GM21576 (cell line): ENCODE data around the gene BRWD1.

Experiments
- ATAC-seq: cut with Tn5 transposase; IDR thresholded peaks from one replicate; pipeline ENCODE4 v1.9.1; 2021; ENCODE audit warnings: mild to moderate bottlenecking, moderate library complexity; ENCODE audit not compliant: unreplicated experiment

The BRWD1 gene

DNA sequence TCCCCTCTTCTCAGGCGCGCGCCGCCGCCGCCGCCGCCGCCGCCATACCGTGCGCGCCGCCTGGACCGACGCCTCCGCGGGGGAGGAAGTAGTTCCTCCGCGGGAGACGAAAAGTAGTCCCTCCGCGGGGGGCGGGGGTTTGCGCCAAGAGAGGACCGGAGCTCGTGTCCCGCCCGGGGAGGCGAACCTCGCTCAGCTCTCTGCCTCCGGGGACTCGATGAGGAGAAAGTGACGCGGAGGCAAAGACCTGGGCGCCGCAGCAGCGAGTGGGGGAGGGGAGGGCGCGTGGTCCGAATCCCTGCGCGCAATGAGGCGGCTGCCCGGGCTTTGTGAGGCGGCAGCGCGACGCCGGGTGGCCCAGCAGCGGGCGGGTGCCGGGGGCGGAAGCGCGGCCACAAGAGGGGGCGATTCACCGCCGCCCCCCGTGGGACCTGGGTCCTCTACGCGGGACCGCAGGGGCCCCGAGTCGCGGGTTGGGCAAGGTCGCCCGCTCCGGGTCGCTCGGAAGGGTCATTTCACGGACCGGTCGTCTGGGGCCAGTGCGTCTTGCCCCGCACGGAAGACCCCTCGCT, at the start of gene BRWD1:
BRWD1 (minus strand) TSS at position 62 of the 572 bp plus-strand sequence. CDS start 141 bp downstream, outside the sequence.
- ATAC-seq: peak; percentile 38

DNA sequence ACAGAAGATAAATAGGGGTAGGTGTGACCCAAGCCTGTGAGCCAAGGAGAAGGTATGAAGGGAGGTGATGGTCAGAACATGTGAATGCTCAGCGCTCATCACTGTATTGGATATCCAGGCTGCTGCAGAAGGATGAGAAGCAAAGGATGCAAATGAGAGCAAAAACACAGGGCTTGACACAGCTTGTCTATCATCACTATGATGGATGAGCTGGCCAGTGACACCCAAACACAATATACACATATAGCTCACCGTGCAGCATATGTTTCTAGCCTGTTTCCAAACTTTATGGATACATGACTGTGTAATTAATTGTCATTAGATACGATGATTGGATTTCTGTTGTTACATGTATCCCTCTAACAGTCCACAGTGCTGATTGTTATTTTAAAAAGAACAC, 49.3 kb upstream of the BRWD1 start:
- no peak for ATAC-seq

DNA sequence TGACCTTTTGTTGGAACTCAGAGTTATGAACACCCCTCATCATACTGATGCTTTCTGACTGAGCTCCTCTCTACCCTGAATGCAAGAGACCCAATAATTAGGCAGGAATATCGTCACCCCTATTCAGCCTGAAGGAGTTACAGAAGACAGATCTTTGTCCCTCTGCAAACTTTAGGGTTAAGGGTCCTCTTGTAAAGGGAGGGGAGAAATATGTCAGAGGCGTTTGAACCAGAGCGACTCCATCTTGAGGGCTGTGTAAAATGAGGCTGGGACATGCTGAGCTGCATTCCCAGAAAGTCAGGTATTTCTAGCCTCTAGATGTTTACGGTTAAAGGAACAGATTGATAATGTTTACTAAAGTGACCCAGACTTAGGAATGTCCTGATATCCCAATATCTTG, 46.0 kb upstream of the BRWD1 start:
- no peak for ATAC-seq

DNA sequence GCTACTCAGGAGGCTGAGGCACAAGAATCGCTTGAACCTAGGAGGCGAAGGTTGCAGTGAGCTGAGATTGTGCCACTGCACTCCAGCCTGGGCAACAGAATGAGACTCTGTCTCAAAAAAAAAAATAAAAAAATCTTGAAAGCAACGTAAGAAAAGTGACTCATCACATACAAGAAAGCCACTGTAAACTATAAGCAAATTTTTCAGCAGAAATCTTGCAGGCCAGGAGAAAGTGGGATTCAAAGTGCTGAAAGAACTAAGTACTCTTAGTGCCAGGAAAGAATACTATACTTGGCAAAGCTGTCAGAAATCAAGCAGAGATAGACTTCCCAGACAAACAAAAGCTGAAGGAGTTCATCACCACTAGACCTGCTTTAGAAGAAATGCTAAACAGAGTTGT, 39.9 kb upstream of the BRWD1 start:
- ATAC-seq: no peak

DNA sequence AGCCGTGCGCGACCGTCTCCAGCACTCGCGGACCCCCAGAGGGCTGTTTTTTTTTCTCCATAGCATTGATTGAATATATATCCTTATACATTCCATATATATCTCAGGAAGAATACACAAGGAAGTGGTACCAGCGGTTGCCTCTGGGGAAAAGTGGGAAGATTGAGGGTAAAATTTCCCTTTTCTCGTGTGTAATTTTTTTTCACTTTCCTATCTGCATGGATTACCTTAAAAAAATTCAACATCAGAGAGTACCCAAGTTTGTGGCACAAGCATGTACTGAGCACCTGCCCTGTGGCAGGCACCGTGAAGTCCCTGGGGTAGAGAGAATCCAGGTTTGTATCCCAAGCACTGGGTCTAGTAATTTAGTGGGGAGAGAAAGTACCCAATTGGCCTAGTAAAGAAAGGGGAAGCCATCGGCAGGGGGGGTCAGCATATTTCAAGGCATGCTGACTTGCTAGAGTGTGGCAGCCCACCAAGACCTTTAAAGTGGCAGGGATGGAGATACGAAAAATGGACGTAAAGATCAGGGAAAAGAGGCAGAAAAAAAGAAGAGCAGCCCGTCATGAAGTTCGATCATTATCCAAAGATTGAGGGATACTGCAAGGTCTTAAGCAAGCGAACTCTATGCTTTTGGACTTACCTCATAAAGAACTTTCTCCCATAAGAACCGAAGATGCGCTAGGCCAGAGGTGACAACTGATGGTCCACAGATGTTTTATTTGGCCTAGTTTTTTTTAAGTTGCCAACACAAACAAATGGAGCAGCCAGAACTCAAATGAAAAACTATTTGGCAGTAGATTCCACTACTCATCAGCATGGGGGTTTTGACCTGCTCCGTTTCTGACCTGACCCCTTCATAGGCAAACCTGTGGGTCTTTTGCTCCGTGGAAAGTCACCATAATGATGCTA, 36.9 kb upstream of the BRWD1 start:
- ATAC-seq: no peak

DNA sequence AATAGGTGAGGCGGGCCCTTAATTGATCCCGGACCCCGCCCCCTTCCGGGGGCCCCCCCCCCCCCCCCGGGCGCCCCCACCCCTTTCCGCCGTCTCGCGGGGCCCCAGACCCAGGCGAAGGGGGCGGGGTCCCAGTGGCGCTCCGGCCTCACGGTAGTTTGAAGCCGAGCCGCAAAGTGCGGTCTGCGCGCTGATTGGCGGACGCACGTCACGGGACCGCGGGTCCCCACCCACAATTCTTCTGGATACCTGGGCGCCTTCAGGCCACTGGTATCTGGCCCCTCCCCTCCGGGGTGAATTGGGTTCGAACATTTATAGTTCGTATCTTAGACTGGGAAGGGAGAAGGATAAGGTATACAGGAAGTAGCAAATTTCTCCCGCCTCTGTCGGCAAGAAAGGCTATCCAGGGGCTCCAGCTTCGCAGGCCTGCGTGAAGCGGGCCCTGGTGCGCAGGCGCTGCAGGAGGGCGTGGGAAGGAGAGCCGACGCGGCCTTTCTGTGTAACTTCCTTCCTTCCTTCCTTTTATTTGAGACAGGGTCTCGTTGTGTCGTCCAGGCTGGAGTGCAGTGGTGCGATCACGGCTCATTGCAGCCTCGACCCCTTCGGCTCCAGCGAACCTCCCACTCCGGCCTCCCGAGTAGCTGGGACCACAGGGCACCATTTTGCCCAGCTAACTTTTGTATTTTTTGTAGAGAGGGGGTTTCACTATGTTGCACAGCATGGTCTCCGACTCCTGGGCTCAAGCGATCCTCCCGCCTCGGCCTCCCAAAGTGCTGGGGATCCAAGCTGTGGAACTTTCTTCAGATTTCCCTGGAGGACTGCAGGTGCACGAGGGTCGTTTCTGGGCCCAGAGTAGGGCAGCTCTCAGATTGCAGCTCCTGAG, 36.0 kb upstream of the BRWD1 start:
- peak; percentile 81 for ATAC-seq

DNA sequence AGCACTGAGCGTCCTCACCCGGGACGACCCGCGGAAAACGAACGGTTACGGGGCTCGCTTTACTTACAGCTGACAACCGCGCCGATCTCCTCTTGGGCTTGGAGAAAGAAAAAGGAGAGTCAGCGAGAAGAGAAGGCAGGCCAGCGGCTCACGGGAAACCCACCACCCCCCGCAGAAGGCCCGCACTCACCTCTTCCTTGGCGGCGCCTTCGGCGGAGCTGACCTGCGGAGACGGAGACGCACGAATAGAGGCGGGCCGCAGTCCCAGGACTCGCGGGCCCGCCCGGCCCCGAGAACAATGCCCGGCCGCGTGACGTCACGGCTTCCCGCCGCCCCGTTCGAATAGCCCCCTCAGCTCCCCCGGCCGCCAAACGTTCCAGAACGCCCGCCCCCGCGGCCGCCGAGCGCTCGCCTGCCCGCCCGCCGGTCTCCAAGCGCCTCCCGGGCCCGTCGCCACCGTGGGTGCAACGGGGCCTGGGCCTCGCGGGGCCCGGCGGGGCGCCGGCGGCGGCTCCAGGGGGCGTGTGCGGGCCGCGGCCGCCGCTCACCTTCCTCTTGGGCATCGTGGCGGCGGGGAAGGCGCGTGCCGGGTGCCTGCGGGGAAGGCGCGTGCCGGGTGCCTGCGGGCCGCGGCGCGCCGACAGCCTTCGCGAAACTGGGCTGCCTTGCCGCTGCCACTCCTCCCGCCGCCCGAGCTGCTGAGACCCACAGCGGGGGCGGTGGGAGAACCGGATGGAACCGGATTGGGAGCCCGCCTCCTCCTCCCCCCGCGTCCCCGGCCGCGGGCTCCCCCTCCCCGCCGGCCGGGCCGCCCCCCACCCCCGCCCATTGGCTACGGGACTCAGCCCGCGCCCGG, 35.2 kb upstream of the BRWD1 start, which contains the start of gene HMGN1:
HMGN1 (minus strand) TSS at position 734 of the 856 bp plus-strand sequence; CDS start at position 563, 171 bp downstream.
- ATAC-seq: peak; percentile 44

DNA sequence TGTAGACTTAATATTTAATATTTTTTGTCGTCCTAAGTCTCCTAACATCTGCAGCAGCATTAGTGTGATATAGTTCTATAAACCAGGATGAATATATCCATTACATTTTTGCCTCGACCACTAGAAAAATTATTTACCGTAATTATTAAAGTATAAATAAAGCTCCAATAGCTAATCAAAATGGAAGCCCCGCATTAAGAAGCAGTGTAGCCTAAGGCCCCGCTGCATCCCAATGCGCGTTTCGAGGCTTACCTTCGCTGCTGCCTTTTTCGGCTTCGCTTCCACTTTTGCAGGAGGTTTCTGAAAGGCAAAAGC, 34.6 kb upstream of the BRWD1 start:
- ATAC-seq: peak; percentile 4

DNA sequence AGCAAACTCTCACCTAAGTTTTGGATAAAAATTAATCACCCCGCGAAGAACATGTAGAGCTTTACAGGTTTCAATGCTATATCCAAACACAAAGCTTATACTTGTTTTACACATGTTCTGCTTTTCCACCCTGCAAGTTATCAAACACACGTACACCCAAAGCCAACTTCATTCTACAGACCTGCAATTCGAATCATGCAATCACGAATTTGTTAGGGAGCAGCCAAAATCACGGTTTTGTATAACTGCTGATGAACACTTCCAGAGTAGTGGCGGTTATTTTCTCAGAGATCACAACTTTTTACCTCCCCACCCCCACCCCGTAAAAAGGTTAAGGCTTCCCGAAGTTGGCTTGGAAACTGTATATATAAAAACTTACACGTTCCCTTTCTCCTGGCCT, 34.1 kb upstream of the BRWD1 start:
- no peak for ATAC-seq

DNA sequence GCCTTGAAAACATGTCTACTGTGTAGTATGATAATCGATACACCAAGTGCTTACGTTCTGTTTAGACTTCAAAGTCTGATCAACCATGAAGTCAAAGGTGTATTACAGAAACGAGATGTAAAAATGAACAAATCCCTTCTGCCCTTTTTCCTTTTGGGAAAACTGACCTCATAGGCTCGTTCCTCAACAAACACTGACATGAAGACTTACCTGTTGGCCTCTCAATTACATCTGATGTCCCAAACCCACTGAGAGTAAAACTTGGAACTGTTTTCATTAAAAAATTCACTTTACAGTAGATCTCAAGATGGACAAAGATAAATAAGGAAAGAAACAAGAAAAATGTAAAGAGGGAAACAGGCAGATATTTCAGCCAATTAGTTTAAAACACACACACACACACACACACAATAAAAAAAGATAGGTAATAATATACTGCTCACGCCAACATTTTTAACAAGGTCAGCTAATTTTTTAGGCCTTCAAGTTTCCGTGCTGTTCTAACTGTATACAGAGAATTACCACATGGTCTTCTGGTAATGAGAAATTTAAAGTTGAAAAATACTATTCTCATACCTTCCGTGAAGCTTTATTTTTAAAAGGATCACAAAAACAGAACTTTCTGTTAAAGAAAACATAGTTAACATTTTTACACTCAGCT, 33.4 kb upstream of the BRWD1 start:
- no peak for ATAC-seq

DNA sequence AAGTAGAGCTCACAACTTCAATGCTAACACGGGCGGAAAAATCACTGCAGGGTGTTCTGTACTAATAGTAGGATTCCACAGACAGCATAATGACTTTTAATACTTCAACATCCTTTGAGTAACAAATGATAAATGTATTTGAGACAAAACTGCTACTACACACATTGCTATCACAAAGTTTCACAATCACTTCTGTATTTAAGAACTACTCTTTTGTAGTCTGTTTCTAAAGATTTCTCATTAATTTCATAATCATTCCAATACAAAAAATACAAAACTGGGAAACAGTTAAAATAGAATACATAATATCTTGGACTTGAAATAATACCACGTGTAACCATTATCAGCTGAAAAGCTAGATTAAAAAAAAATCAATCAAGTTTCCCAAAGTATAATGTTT, 32.8 kb upstream of the BRWD1 start:
- ATAC-seq: no peak

DNA sequence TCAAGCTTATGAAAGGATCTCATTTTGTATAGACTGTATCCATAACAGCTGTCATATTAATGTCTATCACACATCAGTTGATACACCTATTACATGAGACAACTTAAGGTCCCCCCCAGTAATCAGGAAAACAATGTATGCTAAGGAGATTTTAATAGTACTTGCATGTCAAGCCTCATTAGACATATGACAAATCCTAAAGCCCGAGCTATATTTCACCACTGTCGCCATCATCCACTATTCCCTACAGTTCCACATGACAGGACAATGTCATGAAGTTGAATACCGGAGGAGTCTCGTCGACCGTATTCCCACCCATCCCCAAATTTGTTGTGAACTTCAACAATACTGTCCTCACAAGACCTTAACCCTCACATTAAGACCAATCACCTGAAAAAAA, 32.0 kb upstream of the BRWD1 start:
- ATAC-seq: no peak

DNA sequence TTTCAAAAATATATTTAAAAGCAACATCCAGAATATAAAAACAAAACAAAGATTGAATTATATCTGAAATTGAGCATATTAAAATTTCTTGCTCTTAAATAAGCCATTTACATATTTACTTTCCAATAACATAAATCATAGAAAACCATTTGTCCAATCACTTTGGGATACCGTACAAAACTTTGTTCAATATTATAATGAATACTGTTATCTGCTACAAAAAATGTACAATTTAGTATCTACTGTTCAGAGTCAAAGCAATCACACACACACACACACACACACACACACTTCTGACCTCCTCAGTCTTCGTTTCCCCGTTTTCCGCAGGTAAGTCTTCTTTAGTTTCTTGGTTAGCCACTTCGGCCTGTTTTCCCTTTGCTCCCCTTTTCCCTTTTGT, 31.4 kb upstream of the BRWD1 start:
- ATAC-seq: no peak

DNA sequence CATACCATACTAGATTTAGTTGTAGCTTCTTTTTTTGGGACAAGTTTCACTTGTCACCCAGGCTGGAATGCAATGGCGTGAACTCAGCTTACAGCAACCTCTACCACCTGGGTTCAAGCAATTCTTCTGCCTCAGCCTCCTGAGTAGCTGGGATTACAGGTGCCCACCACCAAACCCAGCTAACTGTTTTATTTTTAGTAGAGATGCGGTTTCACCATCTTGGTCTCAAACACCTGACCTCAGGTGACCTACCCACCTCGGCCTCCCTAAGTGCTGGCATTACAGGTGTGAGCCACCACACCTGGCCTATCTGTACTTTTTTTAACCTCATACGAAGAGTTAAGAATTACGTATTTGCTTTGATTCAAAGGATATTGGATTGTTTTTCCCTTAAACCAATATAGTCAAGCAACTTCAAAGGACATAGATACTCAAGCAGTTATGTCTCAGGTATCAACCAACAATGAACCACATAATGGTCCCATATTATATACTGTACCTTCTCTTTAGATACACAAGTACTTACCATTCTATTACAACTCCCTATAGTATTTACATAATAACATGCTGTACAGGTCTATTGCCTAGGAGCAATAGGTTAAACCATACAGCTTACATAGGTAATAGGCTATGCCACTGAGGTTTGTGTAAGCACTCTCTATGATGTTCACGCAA, 28.0 kb upstream of the BRWD1 start:
- ATAC-seq: no peak

DNA sequence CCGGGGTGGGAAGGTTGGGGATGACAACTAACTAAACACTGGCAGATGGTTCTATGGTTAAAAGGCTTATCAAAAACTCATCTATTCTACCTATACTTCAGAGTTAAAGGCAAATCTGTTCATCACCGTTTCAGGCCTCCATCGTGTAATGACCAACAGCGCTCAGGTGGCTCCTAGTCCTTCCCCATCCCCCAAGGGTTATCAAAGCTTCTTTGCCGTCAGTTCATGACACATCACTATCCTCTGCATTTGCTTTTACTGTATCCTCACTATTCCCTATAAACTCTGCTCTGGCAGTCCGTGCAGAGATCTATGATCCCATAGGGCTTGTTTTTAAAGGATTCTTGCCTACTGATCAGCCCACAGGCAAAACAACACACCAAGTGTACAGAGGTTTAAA, 27.3 kb upstream of the BRWD1 start:
- ATAC-seq: no peak

DNA sequence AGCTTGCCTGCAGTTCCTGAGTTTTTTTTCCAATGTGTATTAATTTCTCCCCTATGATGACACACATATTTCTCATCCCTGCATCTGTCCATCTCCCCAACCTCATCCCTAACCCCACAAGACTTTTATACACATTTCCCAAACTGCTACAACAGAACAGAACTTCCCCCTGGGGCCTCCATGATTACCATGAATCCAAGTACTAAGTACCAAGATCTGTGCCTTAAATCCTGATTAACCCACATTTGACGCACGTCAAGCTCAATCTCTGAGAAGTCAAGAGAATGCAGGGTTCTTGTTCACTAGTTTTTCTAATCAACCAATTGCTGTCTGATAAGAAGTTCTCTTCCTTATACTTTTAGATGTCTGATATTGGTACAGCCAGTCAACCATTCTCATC, 25.8 kb upstream of the BRWD1 start:
- ATAC-seq: no peak

DNA sequence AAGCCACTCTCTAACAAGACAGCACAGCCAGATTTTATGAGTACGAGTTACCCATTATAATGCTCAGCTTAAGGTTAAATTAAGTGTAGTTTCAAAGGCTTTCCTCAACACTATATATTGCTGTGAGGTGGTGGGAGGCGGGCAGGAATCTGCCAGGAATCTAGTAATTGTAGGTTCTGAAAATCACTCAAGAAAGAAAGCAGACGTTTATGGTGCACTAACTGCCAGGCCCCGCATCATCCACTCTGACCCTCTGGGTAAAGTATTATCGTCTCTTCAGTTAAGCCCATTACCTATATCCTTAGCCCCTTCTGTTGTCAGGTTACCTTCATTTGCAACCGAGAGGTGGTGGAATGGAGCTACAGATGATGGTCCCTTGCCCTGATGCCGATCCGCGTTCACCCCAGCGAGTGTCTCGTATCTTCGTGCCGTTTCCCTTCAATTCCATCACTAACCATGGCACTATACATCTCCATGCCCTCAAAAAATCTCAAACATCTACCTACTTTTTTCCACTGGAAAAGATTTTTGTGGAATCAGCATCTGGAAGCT, 23.1 kb upstream of the BRWD1 start:
- ATAC-seq: no peak

DNA sequence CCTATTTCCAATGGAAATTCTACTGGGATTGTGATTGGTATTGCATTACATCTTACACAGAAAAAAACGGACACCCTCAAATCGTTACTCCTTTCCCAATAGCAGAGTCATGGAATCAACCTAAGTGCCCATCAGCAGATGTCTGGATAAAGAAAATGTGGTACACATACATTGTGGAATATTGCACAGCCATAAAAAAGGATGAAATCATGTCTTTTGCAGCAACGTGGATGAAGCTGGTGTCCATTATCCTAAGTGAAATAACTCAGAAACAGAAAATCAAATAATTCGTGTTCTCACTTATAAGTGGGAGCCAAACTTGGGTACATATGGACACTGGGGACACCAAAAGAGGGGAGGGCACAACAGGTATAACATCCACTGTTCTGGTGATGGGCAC, 21.2 kb upstream of the BRWD1 start:
- ATAC-seq: no peak

DNA sequence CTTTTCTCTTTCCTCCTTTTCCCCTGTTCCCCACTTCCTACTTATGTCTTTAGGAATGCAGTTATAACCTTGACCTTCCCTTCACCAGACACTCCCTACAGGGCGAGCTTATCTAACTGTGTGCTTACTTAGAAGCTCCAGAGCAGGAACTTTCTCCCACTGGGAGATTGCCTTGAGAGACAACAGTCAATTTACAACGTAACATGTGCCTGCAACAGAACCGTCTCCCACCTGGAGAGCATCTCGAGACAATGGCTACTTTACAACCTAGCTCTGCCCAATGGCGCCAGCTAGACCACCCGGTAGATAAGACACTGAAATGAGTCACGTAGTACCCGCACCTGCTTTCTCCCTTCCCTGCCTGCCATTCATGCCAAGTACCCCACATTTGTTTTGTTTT, 18.7 kb upstream of the BRWD1 start:
- no peak for ATAC-seq
